ENCODE measurements around the gene ROPN1L.
"Not testable (repeated sequence)": the region's sequence is repeated elsewhere in the genome, so short reads cannot be mapped to it uniquely, and the experiment has no call there.

Gene ROPN1L

DNA sequence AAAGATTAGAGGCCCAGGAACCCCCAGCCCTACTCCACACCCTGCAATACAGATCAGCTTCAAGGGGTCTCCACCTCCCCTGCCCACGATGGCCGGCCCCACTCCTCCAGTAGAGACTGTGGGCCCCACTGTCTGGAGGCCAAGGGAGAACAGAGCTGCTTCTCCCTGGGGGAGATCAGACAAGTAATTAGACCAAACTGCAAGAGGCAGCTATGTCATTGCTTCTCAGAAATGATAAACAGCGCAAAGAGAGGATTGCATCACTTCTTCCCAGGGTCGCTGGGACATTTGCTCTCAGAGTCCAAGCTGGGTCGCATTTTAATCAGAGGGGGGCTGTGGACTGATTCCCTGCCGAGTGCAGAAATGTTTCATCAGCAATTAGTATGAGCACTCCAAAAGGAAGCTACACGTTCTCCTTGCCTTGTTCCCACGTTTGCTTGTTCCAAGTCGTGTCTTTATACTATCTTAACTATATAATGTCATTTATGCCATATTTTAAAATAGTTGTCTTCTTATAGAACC lies 59.9 kb downstream of the ROPN1L start:
- DNase-seq (ENCODE audit: low read depth in 2 of 2, low spot score in 1 of 2): no peak

DNA sequence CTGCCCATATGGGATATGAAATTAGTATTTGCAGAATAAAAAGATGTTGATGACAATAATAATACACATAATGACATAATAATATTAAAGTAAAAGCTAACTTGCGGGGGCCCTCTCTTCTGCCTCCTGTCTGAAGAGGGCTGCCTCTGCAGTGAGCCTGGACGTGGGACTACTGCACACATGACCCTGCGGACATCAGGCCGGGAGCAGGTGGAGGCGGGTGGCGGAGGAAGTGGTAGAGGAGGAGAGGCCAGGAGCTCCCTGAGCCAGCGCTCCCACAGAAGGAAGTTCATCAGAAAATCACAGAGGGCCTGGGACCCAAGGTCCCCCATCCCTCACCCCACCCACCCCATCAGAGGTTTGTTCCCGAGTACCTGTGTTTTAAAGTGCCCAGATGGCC lies 60.5 kb downstream of the ROPN1L start:
- no peak for DNase-seq (ENCODE audit: low read depth in 2 of 2, low spot score in 1 of 2)

DNA sequence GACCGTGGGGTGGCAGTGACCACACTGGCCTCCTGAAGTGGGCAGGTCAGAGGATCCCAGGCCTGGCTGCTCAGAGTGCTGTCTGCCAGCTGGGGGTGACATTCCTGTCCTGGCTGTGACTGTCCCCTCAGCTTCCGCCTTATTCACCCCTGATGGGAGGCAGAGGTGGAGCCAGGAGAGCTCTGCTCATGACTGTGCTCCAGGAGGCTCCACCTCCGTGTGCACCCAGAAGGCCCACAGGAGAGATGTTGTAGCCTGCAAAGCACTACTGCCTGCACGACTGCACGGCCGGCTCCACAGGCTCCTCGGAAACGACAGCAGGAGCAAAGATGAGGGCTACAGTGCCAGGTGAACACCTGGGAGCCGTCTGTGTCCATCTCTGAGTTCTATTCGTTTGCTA lies 60.9 kb downstream of the ROPN1L start:
- no peak for DNase-seq (ENCODE audit: low read depth in 2 of 2, low spot score in 1 of 2)

DNA sequence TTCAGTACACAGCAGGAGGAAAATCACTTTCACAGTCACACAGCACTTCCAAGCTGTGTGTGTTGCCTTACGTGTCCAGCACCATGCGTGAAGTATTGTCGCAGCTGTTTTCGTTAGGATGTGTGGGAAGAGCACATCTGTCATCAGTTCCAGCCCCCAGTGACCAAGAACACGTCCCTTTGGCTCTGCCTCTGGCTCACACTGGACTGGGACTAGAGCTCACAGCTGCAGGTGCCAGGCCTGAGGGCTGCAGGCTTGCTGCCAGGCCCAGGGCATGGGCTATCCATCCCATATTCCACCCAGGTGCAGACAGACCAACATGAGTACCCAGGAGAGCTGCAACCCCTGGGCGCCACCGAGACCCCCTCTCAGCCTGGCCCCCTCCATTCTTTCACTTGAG lies 61.6 kb downstream of the ROPN1L start:
- DNase-seq (ENCODE audit: low read depth in 2 of 2, low spot score in 1 of 2): no peak

DNA sequence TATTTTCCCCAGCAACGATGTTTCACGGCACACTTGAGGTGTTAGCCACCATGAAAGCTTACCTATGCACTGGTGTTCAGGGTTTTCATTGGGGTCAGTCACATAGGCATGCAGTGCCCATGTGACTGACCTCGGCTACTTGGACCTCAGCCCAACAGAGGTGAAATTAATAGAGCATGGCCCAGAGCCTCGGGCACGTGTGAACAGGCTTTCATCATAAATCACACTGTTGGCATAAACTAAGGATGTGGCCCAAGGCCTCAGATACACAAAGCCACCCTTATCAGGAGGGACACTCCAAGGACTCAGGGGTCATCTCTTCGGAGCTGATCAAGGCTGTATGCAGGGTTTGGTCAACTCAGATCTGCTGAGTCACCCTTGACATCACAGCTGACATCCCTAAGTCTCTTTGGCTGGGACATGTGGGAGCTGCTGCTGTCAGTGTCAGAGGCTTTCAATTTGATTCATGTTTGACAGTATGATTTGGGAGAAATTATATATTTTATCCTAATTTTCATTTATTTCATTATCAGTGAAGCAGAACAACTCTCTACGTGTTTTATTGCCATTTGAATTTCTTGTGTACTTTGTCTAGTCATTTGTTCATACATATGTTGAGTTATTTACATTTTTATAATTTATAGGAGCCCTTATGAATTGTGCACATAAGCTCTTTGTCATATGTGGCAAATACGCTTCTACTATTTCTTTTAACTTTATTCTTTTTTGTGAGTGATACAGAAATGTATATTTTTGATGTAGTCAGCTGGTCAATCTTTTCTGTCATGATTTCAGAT lies 62.5 kb downstream of the ROPN1L start:
- no peak for DNase-seq (ENCODE audit: low read depth in 2 of 2, low spot score in 1 of 2)

DNA sequence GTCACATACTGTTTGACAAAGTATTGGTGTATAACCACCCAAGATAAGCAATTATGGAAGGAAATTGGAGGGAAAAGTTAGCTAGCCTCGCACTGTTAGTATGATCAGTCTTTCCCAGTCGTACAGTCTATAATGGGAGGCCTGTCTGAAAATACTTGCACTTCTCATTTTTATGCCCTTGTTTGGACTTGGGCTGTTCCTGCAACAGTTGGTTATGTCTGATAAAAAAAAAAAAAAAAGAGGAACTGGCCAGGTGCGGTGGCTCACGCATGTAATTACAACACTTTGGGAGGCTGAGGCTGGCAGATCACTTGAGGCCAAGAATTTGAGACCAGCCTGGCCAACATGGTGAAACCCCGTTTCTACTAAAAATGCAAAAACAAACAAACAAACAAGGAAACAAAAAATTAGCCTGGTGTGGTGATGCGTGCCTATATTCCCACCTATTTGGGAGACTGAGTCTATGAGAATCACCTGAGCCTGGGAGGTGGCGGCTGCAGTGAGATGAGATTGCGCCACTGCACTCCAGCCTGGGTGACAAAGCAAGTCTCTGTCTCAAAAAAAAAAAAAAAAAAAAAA lies 63.9 kb downstream of the ROPN1L start:
- DNase-seq (ENCODE audit: low read depth in 2 of 2, low spot score in 1 of 2): no peak

DNA sequence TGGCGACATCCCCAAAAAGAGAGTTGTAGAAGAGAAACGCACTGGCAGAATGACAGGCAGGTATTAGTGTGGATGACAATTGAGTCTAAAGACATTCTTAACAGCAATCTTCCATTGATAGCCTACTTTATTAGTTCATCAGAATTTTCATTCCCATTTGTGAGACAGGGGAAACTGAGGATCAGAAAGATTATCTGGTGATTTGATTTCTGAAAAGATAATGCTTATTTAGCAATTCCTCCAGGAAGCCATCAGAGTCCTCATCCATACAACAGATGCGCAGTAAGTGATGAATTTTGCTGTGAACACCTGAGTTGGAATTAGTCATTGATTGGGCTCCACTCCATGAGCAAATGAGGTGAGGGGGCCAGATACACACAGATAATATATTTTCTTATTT lies 64.9 kb downstream of the ROPN1L start:
- DNase-seq (ENCODE audit: low read depth in 2 of 2, low spot score in 1 of 2): no peak

DNA sequence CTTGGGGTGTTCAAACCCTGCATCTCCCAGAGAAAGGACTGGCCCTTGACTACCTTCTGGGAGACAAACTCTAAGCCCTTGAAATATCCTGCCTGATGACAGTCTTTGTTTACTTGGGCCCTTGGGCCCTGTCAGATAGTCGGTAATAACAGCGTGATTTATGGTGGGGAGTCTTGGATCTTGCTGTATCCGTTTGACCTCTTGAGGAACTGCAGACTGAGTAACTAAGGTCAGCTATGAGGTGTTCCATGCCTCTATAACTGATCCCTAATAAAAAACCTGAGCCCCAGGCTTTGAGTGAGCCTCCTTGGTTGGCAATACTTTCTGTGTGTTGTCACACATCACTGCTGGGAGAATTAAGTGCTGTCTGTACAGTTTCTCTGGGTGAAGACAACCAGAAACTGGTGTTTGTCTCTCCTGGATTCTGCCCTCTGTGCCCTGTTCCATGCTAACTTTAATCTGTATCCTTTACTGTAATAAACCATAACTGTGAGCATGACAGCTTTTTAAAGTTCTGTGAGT lies 66.0 kb downstream of the ROPN1L start:
- DNase-seq (ENCODE audit: low read depth in 2 of 2, low spot score in 1 of 2): no peak

DNA sequence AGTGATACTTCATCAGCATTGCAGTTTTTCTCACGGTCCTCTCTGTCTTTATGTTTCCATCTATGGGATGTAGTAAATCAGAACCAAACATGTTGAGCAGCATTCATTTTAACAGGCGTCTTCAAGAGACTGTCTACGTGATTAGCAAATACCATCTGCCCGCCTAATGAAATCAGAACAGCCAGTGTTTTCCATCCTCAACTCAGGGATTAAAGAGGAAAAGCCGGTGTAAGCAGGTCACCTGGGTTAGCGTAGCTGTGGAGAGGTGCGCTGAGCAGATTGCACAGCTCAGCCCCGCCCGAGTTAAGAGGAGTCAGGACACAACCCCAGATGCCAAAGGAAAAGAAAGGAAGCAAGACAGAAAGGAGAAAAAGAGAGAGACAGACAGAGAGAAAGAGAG lies 67.9 kb downstream of the ROPN1L start:
- no peak for DNase-seq (ENCODE audit: low read depth in 2 of 2, low spot score in 1 of 2)

DNA sequence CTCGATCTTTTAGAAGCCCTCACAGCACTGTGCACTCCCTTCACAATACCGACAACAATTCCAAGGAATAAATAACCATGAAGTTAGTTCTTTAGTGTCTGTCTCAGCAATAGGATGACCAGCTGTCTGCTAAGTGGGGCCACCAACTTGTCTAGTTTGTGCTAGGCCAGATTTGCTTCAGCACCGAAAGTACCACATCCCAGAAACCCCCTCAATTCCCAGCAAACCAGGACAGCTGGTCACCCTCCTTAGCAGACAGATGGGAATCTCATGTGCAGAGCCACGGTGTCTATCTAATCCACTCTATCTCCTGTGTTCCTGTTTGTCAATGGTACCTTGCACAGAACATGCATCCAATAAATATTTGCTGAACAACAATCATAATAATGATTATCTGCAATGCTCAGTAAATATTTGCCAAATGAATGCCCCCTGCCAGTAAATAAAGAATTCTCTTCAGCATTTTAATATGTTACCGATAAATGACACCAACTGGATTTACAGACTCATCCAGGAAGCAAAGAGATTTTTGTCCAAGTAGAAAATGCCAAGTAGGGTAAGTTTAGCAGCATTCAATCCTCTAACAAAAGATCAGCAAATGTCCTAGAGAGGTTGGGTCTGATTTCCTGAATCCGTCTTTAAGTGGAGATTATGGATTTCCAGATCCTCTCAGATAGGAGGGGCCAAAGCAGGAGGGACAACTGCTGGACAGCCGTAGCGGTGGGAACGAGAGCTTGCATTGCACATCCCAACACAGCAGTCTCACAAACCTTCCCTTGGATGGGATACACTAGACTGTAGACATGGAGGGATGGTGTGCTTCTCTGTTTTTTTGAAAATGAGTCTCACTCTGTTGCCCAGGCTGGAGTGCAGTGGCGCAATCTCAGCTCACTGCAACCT lies 70.3 kb downstream of the ROPN1L start:
- DNase-seq (ENCODE audit: low read depth in 2 of 2, low spot score in 1 of 2): no peak

DNA sequence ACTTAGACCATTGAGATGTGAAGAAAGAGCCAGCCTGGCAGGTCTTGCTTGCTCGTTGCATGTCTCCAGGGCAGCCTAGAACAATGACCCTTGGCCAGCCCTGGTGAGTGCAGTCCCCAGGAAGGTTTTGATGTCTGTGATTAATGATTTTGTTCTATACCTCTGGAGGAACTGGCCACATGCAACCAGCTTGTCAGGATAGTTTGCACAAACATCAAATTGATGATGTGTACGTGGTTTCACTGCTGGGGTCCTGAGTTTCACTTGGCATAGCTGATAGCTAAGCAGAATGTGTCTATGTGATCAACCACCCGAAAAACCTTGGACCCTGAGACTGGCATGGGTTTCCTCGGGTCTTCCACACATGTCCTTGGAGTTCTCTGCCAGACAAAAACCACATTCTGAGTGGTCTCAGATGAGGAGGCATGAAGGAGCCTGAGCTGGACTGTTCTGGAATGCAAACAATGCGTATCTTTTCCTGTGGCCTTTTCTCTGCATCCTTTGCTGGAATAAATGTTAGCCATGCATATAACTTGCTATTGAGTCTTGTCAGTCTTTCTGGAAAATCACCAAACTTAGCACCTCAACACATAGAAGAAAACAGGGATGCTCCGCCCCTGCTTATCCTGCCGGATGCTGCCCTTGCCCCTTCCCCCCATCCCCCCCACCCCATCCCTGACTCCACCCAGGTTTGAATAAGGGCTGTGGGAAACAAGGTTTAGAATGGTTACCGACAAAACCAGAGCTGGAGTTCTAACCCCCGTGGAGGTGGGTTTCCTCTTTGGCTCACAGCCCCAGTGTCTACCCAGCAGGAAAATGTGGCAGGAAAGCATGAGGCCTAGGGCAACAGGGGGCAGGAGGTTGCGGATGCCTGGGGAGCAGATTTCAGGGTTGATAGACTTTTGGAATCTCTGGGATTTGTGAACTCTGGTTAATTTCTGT lies 72.1 kb downstream of the ROPN1L start:
- DNase-seq (ENCODE audit: low read depth in 2 of 2, low spot score in 1 of 2): no peak

DNA sequence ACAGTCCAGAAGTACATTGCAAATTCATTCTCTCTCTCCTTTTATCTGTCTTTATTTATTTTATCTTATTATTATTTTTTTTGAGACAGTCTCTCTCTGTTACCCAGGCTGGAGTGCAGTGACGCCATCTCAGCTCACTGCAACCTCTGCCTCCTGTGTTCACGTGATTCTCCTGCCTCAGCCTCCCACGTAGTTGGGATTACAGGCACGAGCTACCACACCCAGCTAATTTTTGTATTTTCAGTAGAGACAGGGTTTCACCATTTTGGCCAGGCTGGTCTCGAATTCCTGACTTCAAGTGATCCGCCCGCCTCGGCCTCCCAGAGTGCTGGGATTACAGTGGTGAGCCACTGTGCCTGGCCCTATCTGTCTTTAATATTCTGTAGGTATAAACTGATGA lies 72.9 kb downstream of the ROPN1L start:
- DNase-seq (ENCODE audit: low read depth in 2 of 2, low spot score in 1 of 2): not testable (repeated sequence)
